Memory B cell (primary cell): ENCODE data around the gene OLR1.

Source experiments
- ATAC-seq: fragments of 150-1000 bp; cut with Tn5 transposase; 2 replicates; pipeline ENCODE4 v1.10.0; 2021; ENCODE audit warnings: low read depth, mild to moderate bottlenecking, moderate library complexity
- DNase-seq, 2 donors: peaks; one replicate each; pipeline ENCODE4 v3.0.0; 2022; ENCODE audit warnings: low spot score in 2 of 2
- H3K27ac Mint-ChIP-seq: one replicate; pipeline ENCODE4 v1.8.0; 2022; ENCODE audit warnings: mild to moderate bottlenecking, moderate library complexity, mixed read lengths
- H3K27me3 Mint-ChIP-seq: one replicate; pipeline ENCODE4 v1.8.0; 2022; ENCODE audit warnings: mixed read lengths
- H3K36me3 Mint-ChIP-seq: one replicate; pipeline ENCODE4 v1.8.0; 2022; ENCODE audit warnings: mild to moderate bottlenecking, mixed read lengths
- H3K4me1 Mint-ChIP-seq: one replicate; pipeline ENCODE4 v1.8.0; 2022; ENCODE audit warnings: mixed read lengths
- H3K4me3 Mint-ChIP-seq: one replicate; pipeline ENCODE4 v1.8.0; 2022; ENCODE audit warnings: mild to moderate bottlenecking, moderate library complexity, mixed read lengths
- H3K9me3 Mint-ChIP-seq: one replicate; pipeline ENCODE4 v1.8.0; 2022; ENCODE audit warnings: mixed read lengths

Gene OLR1

DNA sequence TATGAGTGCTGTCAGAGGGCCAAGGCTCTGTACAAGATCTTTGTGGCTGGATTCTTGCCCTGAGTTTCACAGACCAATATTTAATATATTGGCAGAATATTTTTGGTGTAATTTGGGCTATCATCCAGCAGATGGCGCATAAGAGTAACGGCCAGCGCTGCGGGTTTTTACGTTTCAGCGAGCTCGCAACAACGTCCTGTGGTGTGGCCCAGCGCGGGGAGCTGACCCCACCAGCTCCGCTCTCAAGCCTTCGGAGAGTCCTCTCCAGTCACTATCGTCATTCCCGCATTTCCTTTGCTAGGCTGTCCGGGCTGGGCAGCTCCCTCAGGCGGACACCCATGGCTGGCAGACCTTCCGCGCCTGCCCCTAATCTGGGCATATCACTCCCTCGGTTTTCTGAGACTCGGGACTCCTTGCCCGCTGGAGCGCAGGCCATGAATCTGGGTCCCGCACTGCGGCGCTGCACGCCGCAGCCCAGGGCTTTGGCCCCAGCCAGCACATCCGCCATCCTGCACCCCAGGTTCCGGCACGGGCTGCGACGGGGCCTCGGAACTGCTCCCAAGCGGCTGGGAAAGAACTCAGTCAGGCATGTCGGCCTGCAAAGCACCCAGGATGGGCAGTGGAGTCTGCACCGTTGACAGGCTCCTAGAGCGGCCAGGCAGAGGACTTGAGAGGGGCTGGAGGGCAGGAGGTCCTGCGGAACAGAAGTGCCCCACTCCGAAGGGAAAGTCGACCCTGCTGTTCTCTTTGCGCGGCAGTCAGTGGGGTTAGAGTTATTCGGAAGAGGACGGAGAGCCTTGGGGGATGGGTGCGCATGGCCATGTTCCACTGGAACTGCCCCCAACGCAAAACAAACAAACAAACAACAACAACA lies 18.4 kb downstream of the OLR1 start:
- Mint-ChIP-seq H3K4me3 (peak overlapping the region; percentile 82), H3K27me3 (peaks cover 7% of the 10 kb centered on the region), H3K36me3 (no peaks in the 10 kb centered on the region), H3K4me1 (peaks cover 5% of the 10 kb centered on the region), H3K9me3 (no peaks in the 10 kb centered on the region), H3K27ac (no peak overlapping the region)
- DNase-seq, result peak; percentile 53 to 59
- peak; percentile 73 for ATAC-seq

GRCh38 chr12:10151621-10152020 lies 20.3 kb downstream of the OLR1 start:
- H3K9me3 Mint-ChIP-seq, result peaks cover 5% of the 10 kb centered on the region
- no peak for DNase-seq
- H3K36me3 Mint-ChIP-seq, result no peaks in the 10 kb centered on the region
- peaks cover 7% of the 10 kb centered on the region for H3K27me3 Mint-ChIP-seq
- peaks cover 7% of the 10 kb centered on the region for H3K4me1 Mint-ChIP-seq
- no peak for ATAC-seq
- H3K4me3 Mint-ChIP-seq, result no peak overlapping the region
- H3K27ac Mint-ChIP-seq, result no peak overlapping the region

DNA sequence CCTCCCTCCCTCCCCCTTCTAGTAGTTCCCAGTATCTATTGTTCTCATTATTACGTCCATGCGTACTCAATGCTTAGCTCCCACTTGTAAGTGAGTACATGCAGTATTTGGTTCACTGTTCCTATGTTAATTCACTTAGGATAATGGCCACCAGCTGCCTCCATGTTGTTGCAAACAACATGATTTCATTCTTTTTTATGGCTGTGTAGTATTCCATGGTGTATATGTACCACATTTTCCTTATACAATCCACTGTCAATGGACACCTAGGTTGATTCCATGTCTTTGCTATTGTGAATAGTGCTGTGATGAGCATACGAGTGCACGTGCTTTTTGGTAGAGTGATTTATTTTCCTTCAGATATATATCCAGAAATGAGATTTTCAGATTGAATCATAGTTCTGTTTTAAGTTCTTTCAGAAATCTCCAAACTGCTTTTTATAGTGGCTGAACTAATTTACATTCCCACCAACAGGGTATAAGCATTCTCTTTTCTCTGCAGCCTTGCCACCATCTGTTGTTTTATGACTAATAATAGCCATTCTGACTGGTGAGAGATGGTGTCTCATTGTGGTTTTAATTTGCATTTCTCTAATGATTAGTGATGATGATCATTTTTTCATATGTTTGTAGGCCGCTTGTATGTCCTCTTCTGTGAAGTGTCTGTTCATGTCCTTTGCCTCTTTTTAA lies 24.1 kb downstream of the OLR1 start:
- ATAC-seq (peak; percentile 27), DNase-seq (no peak)
- Mint-ChIP-seq H3K4me3 (no peak overlapping the region), H3K4me1 (peaks cover 2% of the 10 kb centered on the region), H3K27ac (no peak overlapping the region), H3K27me3 (peaks cover 4% of the 10 kb centered on the region), H3K9me3 (peaks cover 5% of the 10 kb centered on the region), H3K36me3 (no peaks in the 10 kb centered on the region)

- H3K27ac Mint-ChIP-seq, result no peak overlapping the region
- H3K4me1 Mint-ChIP-seq, result peaks cover 3% of the 10 kb centered on the region
- H3K9me3 Mint-ChIP-seq, result peaks cover 5% of the 10 kb centered on the region
- H3K27me3 Mint-ChIP-seq, result peaks cover 4% of the 10 kb centered on the region
- H3K4me3 Mint-ChIP-seq, result no peak overlapping the region
- ATAC-seq (no peak), DNase-seq (no peak)
- no peaks in the 10 kb centered on the region for H3K36me3 Mint-ChIP-seq
Measured at GRCh38 chr12:10142976-10143589, 28.8 kb downstream of the OLR1 start.

- ATAC-seq, result peak; percentile 51
- no peak overlapping the region for H3K27ac Mint-ChIP-seq
- H3K36me3 Mint-ChIP-seq, result no peaks in the 10 kb centered on the region
- peaks cover 2% of the 10 kb centered on the region for H3K4me1 Mint-ChIP-seq
- no peaks in the 10 kb centered on the region for H3K9me3 Mint-ChIP-seq
- H3K27me3 Mint-ChIP-seq, result peaks cover 8% of the 10 kb centered on the region
- peak in 1 of 2 donors; percentile 39 for DNase-seq
- H3K4me3 Mint-ChIP-seq, result no peak overlapping the region
Measured at GRCh38 chr12:10140001-10140400, 31.9 kb downstream of the OLR1 start.

GRCh38 chr12:10136637-10137205 lies 35.2 kb downstream of the OLR1 start:
- Mint-ChIP-seq H3K4me3 (no peak overlapping the region), H3K36me3 (no peaks in the 10 kb centered on the region), H3K27me3 (peaks cover 4% of the 10 kb centered on the region), H3K9me3 (no peaks in the 10 kb centered on the region), H3K27ac (no peak overlapping the region), H3K4me1 (peaks cover 2% of the 10 kb centered on the region)
- ATAC-seq (no peak), DNase-seq (no peak)

GRCh38 chr12:10135126-10135525 lies 36.8 kb downstream of the OLR1 start:
- Mint-ChIP-seq H3K27ac (no peak overlapping the region), H3K4me3 (no peak overlapping the region), H3K4me1 (peaks cover 7% of the 10 kb centered on the region), H3K9me3 (no peaks in the 10 kb centered on the region), H3K36me3 (no peaks in the 10 kb centered on the region), H3K27me3 (peaks cover 9% of the 10 kb centered on the region)
- DNase-seq, result no peak
- no peak for ATAC-seq

DNA sequence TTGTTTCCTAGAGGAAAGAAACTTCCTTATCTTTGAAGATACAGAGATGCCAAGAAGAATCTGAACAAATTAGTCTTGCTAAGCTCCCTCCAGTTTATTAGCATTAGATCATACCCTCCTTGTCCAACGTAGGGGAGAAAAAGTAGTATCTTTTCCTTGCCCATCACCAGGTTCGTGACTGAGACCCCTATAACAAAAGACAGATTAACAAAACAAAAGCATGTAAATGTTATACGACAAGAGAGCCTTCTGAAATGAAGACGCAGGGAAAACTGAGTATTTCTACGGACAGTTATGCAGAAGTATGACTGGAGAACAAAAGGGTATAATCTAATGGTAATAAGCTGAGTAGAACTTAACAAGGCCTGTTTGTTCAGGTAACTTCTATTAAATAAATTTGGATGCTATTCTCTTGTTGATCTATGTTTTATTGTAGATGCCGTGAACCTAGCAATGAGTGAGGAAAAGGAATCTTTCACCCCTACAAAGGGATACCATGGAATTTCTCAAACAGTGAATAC lies 39.0 kb downstream of the OLR1 start:
- ATAC-seq (no peak), DNase-seq (no peak)
- H3K27me3 Mint-ChIP-seq, result peaks cover 9% of the 10 kb centered on the region
- no peak overlapping the region for H3K27ac Mint-ChIP-seq
- no peaks in the 10 kb centered on the region for H3K36me3 Mint-ChIP-seq
- no peak overlapping the region for H3K4me3 Mint-ChIP-seq
- H3K9me3 Mint-ChIP-seq, result no peaks in the 10 kb centered on the region
- peaks cover 12% of the 10 kb centered on the region for H3K4me1 Mint-ChIP-seq

DNA sequence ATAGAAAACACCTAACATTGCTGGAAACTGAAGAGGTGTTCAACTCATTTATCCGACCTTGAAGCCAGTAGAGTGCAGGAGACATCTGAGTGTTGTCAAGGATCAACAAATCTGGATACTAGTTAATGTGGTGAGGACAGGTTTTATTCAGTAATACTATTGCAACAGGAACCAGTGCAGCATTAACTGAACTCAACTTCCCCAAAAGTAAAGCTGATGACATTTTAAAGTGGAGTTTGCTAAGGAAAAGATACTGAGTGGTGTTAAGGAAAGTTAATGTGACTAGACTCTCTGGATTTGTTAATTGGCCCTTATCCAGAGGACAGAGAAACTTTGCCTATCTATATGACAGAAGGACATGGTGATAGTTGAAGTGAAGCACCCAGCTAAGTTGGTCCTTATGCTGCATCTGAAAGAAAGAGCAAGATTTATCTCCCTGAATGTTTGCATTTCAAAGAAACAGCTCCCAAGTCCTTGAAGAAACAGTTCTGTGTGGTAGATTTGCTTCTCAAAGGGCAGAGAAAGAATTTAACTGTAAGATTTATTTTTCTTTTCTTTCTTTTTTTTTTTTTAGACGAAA lies 40.7 kb downstream of the OLR1 start:
- H3K36me3 Mint-ChIP-seq, result no peaks in the 10 kb centered on the region
- no peak overlapping the region for H3K27ac Mint-ChIP-seq
- H3K27me3 Mint-ChIP-seq, result peaks cover 12% of the 10 kb centered on the region
- no peak overlapping the region for H3K4me3 Mint-ChIP-seq
- no peak for ATAC-seq
- peaks cover 12% of the 10 kb centered on the region for H3K4me1 Mint-ChIP-seq
- H3K9me3 Mint-ChIP-seq, result no peaks in the 10 kb centered on the region
- no peak for DNase-seq

- Mint-ChIP-seq H3K27ac (no peak within 1 kb of the TSS), H3K4me1 (peaks cover 12% of the 10 kb centered on the region), H3K9me3 (no peaks in the 10 kb centered on the region), H3K27me3 (peaks cover 12% of the 10 kb centered on the region), H3K4me3 (peak within 1 kb of the TSS; percentile 14), H3K36me3 (no peaks in the 10 kb centered on the region)
- DNase-seq (peak in 1 of 2 donors; percentile 7), ATAC-seq (peak; percentile 92)
Measured at GRCh38 chr12:10130042-10130441, 41.9 kb downstream of the OLR1 start, which contains the start of gene CLEC7A. TSS of gene CLEC7A (minus strand) at chr12:10130199. CDS start at chr12:10130082, 117 bp downstream.

- Mint-ChIP-seq H3K4me1 (peaks cover 12% of the 10 kb centered on the region), H3K27ac (no peak overlapping the region), H3K27me3 (peaks cover 12% of the 10 kb centered on the region), H3K4me3 (no peak overlapping the region), H3K9me3 (no peaks in the 10 kb centered on the region), H3K36me3 (no peaks in the 10 kb centered on the region)
- ATAC-seq, result no peak
- DNase-seq, result no peak
Measured at GRCh38 chr12:10128687-10129086, 43.2 kb downstream of the OLR1 start.

GRCh38 chr12:10126413-10126812 lies 45.5 kb downstream of the OLR1 start:
- Mint-ChIP-seq H3K4me3 (no peak overlapping the region), H3K36me3 (no peaks in the 10 kb centered on the region), H3K4me1 (peaks cover 12% of the 10 kb centered on the region), H3K9me3 (no peaks in the 10 kb centered on the region), H3K27ac (no peak overlapping the region), H3K27me3 (peaks cover 15% of the 10 kb centered on the region)
- no peak for ATAC-seq
- DNase-seq, result no peak

GRCh38 chr12:10122689-10123088 lies 49.2 kb downstream of the OLR1 start:
- DNase-seq (no peak), ATAC-seq (no peak)
- H3K4me1 Mint-ChIP-seq, result peaks cover 5% of the 10 kb centered on the region
- no peak overlapping the region for H3K27ac Mint-ChIP-seq
- no peak overlapping the region for H3K4me3 Mint-ChIP-seq
- H3K27me3 Mint-ChIP-seq, result peaks cover 11% of the 10 kb centered on the region
- H3K9me3 Mint-ChIP-seq, result peaks cover 6% of the 10 kb centered on the region
- peaks cover 4% of the 10 kb centered on the region for H3K36me3 Mint-ChIP-seq
